Erythroblast (primary cell): ENCODE results near the gene MMRN1.

Experiments
- GATA1 ChIP-seq: IDR thresholded peaks from 2 replicates; pipeline ENCODE4 v1.6.1; 2011; ENCODE audit warnings: low read depth, mild to moderate bottlenecking, control low read depth, low read length, moderate library complexity
- POLR2A ChIP-seq: IDR thresholded peaks from 2 replicates; pipeline ENCODE4 v1.6.1; 2011; ENCODE audit warnings: mild to moderate bottlenecking, low read length

- TF ChIP-seq POLR2A (no peak), GATA1 (no peak)
These were observed 100.4 kb downstream of the MMRN1 start for GRCh38 chr4:89995006-89995405.
